ENCODE data around the gene CENPI.

The CENPI gene

GRCh38 chrX:101080326-101081124 lies 17.5 kb upstream of the CENPI start:
- Histone ChIP-seq H3K9me3 (ENCODE audit: control insufficient read depth, low read length) (no peaks in the 10 kb centered on the region), H3K9ac (ENCODE audit: low read length) (no peak overlapping the region), H3K27me3 (replicated peaks; ENCODE audit: control insufficient read depth, insufficient read depth, low read length) (peaks cover 12% of the 10 kb centered on the region), H3K4me1 (ENCODE audit: control insufficient read depth, insufficient read depth, low read length) (no peaks in the 10 kb centered on the region), H3K36me3 (ENCODE audit: control insufficient read depth, insufficient read depth, low read length, severe bottlenecking) (no peaks in the 10 kb centered on the region), H3K4me3 (ENCODE audit: low read length) (no peak overlapping the region)
- no peak for DNase-seq (ENCODE audit: low read depth)

- Histone ChIP-seq H3K9ac (ENCODE audit: low read length) (no peak overlapping the region), H3K4me3 (ENCODE audit: low read length) (no peak overlapping the region), H3K27me3 (replicated peaks; ENCODE audit: control insufficient read depth, insufficient read depth, low read length) (peaks cover 12% of the 10 kb centered on the region), H3K36me3 (ENCODE audit: control insufficient read depth, insufficient read depth, low read length, severe bottlenecking) (no peaks in the 10 kb centered on the region), H3K4me1 (ENCODE audit: control insufficient read depth, insufficient read depth, low read length) (no peaks in the 10 kb centered on the region), H3K9me3 (ENCODE audit: control insufficient read depth, low read length) (no peaks in the 10 kb centered on the region)
- no peak for DNase-seq (ENCODE audit: low read depth)
Observed at GRCh38 chrX:101081231-101081630, 16.8 kb upstream of the CENPI start.

GRCh38 chrX:101091817-101092216 lies 6.2 kb upstream of the CENPI start:
- no peak overlapping the region for H3K4me3 ChIP-seq (ENCODE audit: low read length)
- no peaks in the 10 kb centered on the region for H3K27me3 ChIP-seq (replicated peaks; ENCODE audit: control insufficient read depth, insufficient read depth, low read length)
- no peak for DNase-seq (ENCODE audit: low read depth)

GRCh38 chrX:101108284-101108683 lies 10.3 kb downstream of the CENPI start:
- peaks cover 6% of the 10 kb centered on the region for H3K36me3 ChIP-seq (ENCODE audit: control insufficient read depth, insufficient read depth, low read length, severe bottlenecking)
- no peaks in the 10 kb centered on the region for H3K4me1 ChIP-seq (ENCODE audit: control insufficient read depth, insufficient read depth, low read length)
- no peaks in the 10 kb centered on the region for H3K27me3 ChIP-seq (replicated peaks; ENCODE audit: control insufficient read depth, insufficient read depth, low read length)
- H3K9ac ChIP-seq (ENCODE audit: low read length): no peak overlapping the region
- peak; percentile 57 for DNase-seq (ENCODE audit: low read depth)
- H3K9me3 ChIP-seq (ENCODE audit: control insufficient read depth, low read length): no peaks in the 10 kb centered on the region
- no peak overlapping the region for H3K4me3 ChIP-seq (ENCODE audit: low read length)

More at GRCh38 chrX:101091817-101092216, 6.2 kb upstream of the CENPI start:
- Histone ChIP-seq H3K9ac (ENCODE audit: low read length) (no peak overlapping the region), H3K4me1 (ENCODE audit: control insufficient read depth, insufficient read depth, low read length) (no peaks in the 10 kb centered on the region), H3K9me3 (ENCODE audit: control insufficient read depth, low read length) (no peaks in the 10 kb centered on the region), H3K36me3 (ENCODE audit: control insufficient read depth, insufficient read depth, low read length, severe bottlenecking) (no peaks in the 10 kb centered on the region)

GRCh38 chrX:101117701-101118100 lies 19.7 kb downstream of the CENPI start:
- no peaks in the 10 kb centered on the region for H3K36me3 ChIP-seq (ENCODE audit: control insufficient read depth, insufficient read depth, low read length, severe bottlenecking)
- no peaks in the 10 kb centered on the region for H3K27me3 ChIP-seq (replicated peaks; ENCODE audit: control insufficient read depth, insufficient read depth, low read length)
- H3K4me3 ChIP-seq (ENCODE audit: low read length): peak overlapping the region; percentile 63
- peaks cover 4% of the 10 kb centered on the region for H3K4me1 ChIP-seq (ENCODE audit: control insufficient read depth, insufficient read depth, low read length)
- no peak overlapping the region for H3K9ac ChIP-seq (ENCODE audit: low read length)
- peaks cover 2% of the 10 kb centered on the region for H3K9me3 ChIP-seq (ENCODE audit: control insufficient read depth, low read length)
- peak; percentile 42 for DNase-seq (ENCODE audit: low read depth)

- H3K9me3 ChIP-seq (ENCODE audit: control insufficient read depth, low read length): no peaks in the 10 kb centered on the region
- no peak overlapping the region for H3K9ac ChIP-seq (ENCODE audit: low read length)
- peaks cover 3% of the 10 kb centered on the region for H3K27me3 ChIP-seq (replicated peaks; ENCODE audit: control insufficient read depth, insufficient read depth, low read length)
- DNase-seq (ENCODE audit: low read depth): no peak
- H3K36me3 ChIP-seq (ENCODE audit: control insufficient read depth, insufficient read depth, low read length, severe bottlenecking): peaks cover 3% of the 10 kb centered on the region
- no peaks in the 10 kb centered on the region for H3K4me1 ChIP-seq (ENCODE audit: control insufficient read depth, insufficient read depth, low read length)
- no peak overlapping the region for H3K4me3 ChIP-seq (ENCODE audit: low read length)
Observed at GRCh38 chrX:101136235-101136634, 38.2 kb downstream of the CENPI start.
